Measurements from ENCODE around the gene MBD5.
"Not testable (repeated sequence)": the region's sequence is repeated elsewhere in the genome, so short reads cannot be mapped to it uniquely, and the experiment has no call there.

The MBD5 gene

GRCh38 chr2:148021059-148021861, at the start of gene MBD5:
MBD5 (plus strand) TSS chr2:148021091.
- DNase-seq, result peak; percentile 88

- DNase-seq, result no peak
These were observed 44.8 kb upstream of the MBD5 start for GRCh38 chr2:147976102-147976501.

- DNase-seq, result no peak
These were observed 43.2 kb upstream of the MBD5 start for GRCh38 chr2:147977679-147978078.

GRCh38 chr2:147980940-147981528, 39.9 kb upstream of the MBD5 start:
- DNase-seq, result no peak

GRCh38 chr2:147989102-147989501, 31.8 kb upstream of the MBD5 start:
- no peak for DNase-seq

GRCh38 chr2:147989809-147990403, 31.0 kb upstream of the MBD5 start:
- peak; percentile 12 for DNase-seq

GRCh38 chr2:147994965-147995364, 25.9 kb upstream of the MBD5 start:
- not testable (repeated sequence) for DNase-seq

GRCh38 chr2:147996828-147997227, 24.1 kb upstream of the MBD5 start:
- no peak for DNase-seq

DNA sequence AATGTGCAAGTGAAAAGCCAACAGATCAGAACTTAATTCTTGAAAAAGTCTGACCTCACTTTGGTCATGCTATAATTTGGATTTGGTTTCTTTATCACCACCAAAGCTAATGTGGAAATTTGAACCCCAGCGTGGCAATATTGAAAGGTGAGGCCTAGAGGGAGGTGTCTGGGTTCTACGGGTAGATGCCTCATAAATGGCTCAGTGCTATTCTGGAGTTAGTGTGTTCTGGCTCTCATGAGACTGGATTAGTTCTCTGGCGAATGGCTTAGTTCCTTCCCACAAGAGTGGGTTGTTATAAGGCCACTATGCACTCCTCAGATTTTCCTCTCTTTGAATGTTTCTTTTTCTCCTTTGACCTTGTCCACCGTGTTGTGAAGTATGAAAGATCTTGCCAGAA, 22.7 kb upstream of the MBD5 start:
- no peak for DNase-seq

DNA sequence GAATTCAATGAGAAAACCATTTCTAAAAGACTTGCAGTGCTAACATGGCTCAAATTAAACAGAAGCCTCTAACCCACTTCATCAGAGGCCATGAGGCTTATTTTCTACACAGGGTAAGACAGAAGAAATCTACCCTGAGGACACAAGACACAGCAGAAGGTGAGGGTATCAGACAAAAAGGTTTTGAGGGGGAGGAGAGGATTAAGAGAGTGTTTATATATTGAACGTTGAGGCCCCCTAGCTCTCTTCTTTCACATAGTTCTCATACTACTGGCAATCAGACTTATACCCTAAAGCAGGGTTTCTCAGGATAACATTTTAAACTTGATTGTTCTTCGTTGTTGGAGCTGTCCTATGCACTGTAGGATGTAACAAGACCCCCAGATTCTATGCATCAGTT, 21.8 kb upstream of the MBD5 start:
- DNase-seq, result no peak

GRCh38 chr2:148000095-148000494, 20.8 kb upstream of the MBD5 start:
- no peak for DNase-seq

GRCh38 chr2:148002420-148002819, 18.5 kb upstream of the MBD5 start:
- DNase-seq, result not testable (repeated sequence)

- DNase-seq, result no peak
These were observed 14.5 kb upstream of the MBD5 start for GRCh38 chr2:148006249-148007007.

DNA sequence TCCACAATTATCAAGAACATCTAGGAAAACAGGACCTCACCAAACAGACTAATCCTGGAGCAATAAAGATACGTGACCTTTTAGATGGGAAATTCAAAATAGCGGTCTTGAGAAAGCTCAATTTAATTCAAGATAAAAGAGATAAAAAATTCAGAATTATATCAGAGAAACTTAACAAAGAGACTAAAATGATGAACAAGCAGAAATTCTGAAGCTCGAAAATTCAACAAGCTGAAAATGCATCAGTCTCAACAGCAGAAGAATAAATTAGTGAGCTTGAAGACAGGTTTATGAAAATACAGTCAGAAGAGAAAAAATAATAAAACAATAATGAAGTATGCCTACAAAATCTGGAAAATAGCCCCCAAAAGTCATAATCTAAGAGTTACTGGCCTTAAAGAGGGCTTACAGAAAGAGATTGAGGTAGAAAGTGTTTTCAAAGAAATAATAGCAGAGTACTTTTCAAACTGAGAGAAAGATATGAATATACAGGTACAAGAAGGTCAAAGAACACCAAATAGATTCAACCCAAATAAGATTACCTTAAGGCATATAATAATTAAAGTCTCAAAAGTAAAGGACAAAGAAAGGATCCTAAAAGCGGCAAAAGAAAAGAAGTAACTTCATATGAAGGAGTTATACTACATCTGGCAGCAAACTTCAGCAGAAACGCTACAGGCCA, 13.5 kb upstream of the MBD5 start:
- DNase-seq, result no peak

DNA sequence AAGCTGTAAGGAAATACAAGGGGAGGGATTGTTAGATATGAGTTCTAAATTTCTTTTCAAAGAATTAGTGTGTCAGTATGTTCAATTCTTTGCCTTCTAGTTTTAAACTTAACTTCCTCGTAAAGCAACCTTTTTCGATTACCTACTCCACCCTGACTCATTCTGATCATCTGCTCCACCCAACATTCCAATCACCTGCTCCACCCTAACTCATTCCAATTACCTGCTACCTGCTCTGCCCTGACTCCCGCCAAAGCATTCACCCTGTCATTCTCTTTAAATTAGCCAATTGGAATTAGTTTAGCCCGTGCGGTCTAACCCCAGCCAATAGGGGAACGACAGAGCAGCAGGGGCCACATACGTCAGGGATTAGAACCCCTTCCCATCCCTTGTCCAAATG, 12.5 kb upstream of the MBD5 start:
- DNase-seq, result not testable (repeated sequence)

DNA sequence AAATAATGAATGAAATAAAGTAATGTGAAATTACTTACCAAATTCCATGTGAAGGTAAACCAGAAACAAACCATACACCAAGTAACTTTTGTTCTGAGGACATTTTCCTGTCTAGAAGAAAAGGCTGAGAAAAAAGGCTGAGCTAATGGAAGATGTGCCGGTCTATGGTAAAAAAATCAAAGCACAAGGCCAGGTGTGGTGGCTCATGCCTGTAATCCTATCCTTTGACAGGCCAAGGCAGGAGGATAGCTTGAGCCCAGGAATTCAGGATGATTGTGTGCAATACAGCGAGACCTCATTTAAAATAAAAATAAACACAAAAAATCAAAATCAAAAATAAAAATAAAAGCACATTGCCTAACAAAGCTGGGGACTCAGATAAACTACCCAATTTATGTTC, 7.0 kb upstream of the MBD5 start:
- no peak for DNase-seq

- DNase-seq, result no peak
These were observed 6.3 kb upstream of the MBD5 start for GRCh38 chr2:148014616-148015015.

DNA sequence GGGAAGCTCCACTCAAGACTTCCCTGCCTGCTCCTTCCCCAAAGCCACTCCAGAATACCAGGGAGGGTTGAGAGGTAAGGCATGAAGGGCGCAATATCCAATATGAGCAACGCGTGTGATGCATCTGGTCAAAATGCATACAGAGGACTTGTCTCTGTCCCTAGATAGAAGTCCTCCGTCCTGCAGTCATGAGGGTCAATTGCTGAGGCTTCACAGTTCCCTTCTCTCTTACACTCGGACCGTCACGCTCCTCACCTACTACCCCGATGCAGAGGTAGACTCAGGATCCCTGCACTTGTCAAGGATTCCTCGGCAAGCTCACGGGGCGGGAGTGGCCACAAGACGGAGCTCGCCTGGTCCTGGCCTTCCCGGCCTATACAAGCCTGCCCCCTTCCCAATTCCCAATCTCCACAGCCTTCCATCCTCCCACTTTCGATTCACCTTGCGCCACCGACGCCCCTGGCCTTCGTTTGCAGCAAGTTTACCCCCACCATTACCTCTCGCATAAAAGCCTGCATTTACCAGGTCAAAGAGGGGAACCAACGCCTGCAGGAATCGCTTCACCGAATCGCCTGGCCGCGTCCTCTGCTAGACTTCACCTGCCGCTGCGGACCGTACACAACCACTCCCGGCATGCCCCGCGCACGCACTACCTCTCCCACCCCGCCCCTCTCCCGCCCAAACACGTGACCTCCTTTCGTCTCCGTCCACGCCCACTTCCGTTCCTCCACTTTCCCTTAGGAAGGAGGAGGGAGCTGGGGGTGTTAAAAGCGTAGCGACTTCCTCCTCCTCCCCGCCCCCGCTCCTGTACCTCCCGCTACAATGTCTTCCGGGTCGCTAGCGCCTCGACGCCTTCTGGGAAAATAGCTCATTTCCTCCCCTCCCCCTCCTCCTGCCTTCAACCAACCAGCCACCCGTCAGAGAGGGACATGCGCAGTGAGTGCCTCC, 506 bp upstream of the MBD5 start, which contains the start of gene ORC4:
TSS of gene ORC4 (minus strand) at position 627 of the 948 bp plus-strand sequence. CDS start 44,779 bp downstream, outside the sequence.
- peak; percentile 100 for DNase-seq

- DNase-seq, result no peak
These were observed 995 bp downstream of the MBD5 start for GRCh38 chr2:148021886-148022285.

- no peak for DNase-seq
These were observed 1.5 kb downstream of the MBD5 start for GRCh38 chr2:148022351-148022750.

DNA sequence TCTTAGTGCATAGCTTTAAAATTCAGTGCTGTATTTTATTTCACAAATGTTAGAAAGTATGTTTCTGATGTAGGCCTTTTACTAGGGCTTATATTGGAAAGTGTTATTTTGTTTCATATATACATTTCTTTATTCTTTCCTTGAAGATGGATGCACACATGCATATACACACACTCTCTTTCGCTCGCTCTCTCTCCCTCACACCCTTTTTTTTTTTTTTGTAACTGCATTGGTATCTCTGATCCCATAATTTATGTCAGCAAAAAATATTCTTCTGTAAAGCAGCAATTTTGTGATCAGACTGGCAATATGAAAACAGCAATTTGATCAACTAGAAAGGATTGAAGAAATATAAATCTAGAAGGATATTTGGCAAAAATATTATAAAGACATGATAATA, 2.0 kb downstream of the MBD5 start:
- DNase-seq, result no peak
